Activated CD8-positive, alpha-beta T cell treated with anti-CD3 and anti-CD28 coated beads, Interleukin-2, amount 10 ng/mL, durations not matched to agents 7 days and 5 days (primary cell): ENCODE data around the gene CD84. TPM values are rescaled to one million over a fixed set of nuclear protein-coding genes. Genes with fewer than 3 reads are reported as not detected.
"Not testable (repeated sequence)": the region's sequence is repeated elsewhere in the genome, so short reads cannot be mapped to it uniquely, and the experiment has no call there.

Source experiments
- ATAC-seq: fragments of 150-1000 bp; cut with Tn5 transposase; one replicate; pipeline ENCODE4 v1.10.0; 2021; ENCODE audit warnings: moderate library complexity
- CTCF ChIA-PET: fragments of 350-600 bp; sonication (Branson Sonifier 250); formaldehyde crosslinking; loops from one replicate; lab custom pipeline; 2021; ENCODE audit warnings: antibody characterized with exemption; lab: Charles Lee
- POLR2A ChIA-PET: fragments of 350-600 bp; sonication (Branson Sonifier 250); formaldehyde crosslinking; loops from one replicate; lab custom pipeline; 2021; ENCODE audit warnings: antibody characterized with exemption; lab: Charles Lee
- DNase-seq: peaks from one replicate; pipeline ENCODE4 v3.0.0-alpha.2; 2020
- H3K27ac Mint-ChIP-seq: one replicate; pipeline ENCODE4 v1.8.0; 2021; ENCODE audit warnings: mild to moderate bottlenecking, mixed read lengths
- H3K27me3 Mint-ChIP-seq: one replicate; pipeline ENCODE4 v1.8.0; 2021; ENCODE audit warnings: low read depth, mixed read lengths
- H3K36me3 Mint-ChIP-seq: one replicate; pipeline ENCODE4 v1.8.0; 2021; ENCODE audit warnings: low read depth, mixed read lengths
- H3K4me1 Mint-ChIP-seq: one replicate; pipeline ENCODE4 v1.8.0; 2021; ENCODE audit warnings: low read depth, mixed read lengths
- H3K4me3 Mint-ChIP-seq: one replicate; pipeline ENCODE4 v1.8.0; 2021; ENCODE audit warnings: mild to moderate bottlenecking, mixed read lengths
- H3K9me3 Mint-ChIP-seq: one replicate; pipeline ENCODE4 v1.8.0; 2022; ENCODE audit warnings: mixed read lengths; ENCODE audit not compliant: insufficient read depth
- total RNA-seq, 2 experiments: library from RNA; stranded (reverse); gene quantifications; one replicate each; pipeline ENCODE4 v1.2.3, GENCODE V29; 2021

Gene CD84
- total RNA-seq, 2 experiments from 2014 or later, result 14.0 to 15.4 TPM

DNA sequence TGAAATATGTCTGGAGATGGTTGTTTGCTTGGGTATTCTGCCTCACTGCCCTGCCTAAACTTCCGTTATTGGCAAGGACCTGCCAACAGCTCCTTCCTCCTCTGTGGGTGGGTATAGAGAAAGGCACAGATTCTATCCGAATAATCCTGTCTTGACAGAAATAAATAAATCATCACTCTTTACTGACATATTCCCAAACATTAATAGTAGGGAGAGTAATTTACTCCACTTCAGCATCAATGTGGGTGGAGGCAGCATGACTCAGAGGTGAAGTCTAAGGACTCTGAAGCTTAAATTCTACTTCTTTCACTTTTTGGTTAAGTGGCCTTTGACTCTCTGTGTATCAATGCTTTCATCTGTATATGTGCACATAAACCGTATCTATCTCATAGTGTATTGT is 2.9 kb downstream of the CD84 start:
- ChIA-PET POLR2A (interaction anchor here (0.6 to 1.4 kb wide), 4 partner anchors 8 to 192 kb away, joined by 3 to 6 read pairs (median 3); no protein-coding TSS in a partner anchor), CTCF (interaction anchor here (0.9 to 6.9 kb wide), 10 partner anchors 9 to 148 kb away, joined by 3 to 65 read pairs (median 4); no protein-coding TSS in a partner anchor)
- Mint-ChIP-seq H3K36me3 (peaks cover 27% of the 10 kb centered on the region), H3K4me3 (peak overlapping the region; percentile 86), H3K4me1 (peaks cover 76% of the 10 kb centered on the region), H3K27me3 (no peaks in the 10 kb centered on the region), H3K9me3 (no peaks in the 10 kb centered on the region), H3K27ac (peak overlapping the region; percentile 80)
- ATAC-seq (peak; percentile 70), DNase-seq (no peak)

DNA sequence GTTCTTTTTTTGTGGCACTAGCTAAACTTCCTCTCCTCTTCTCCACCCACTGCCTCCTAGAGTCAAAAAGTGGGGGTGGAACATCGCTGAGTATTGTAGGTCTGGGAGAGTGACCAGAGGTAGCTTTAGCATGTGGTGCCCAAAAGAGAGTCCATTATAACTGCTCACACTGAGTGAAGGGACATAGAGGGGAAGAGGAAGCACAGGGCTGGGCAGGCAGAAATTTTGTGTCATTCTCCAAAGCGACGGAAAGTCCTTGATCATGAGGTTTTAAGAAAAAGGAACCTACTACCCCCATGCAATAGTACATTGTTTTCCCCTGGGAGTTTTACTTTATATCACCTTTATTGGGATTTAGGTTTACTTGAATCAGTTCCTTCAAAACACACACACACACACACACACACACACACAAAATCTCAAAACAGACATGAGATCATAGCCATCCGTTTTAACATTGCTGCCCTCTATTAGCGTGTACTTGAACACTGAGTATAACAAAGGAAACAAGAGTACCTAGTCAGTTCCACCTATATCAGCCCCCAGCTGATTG is 4.1 kb downstream of the CD84 start:
- H3K9me3 Mint-ChIP-seq, result no peaks in the 10 kb centered on the region
- no peak for DNase-seq
- peak; percentile 14 for ATAC-seq
- H3K4me1 Mint-ChIP-seq, result peaks cover 75% of the 10 kb centered on the region
- peak overlapping the region; percentile 28 for H3K4me3 Mint-ChIP-seq
- no peaks in the 10 kb centered on the region for H3K27me3 Mint-ChIP-seq
- POLR2A ChIA-PET, result interaction anchor here (0.9 to 1.4 kb wide), 5 partner anchors 10 to 146 kb away, joined by 3 to 6 read pairs (median 3); no protein-coding TSS in a partner anchor
- peak overlapping the region; percentile 87 for H3K27ac Mint-ChIP-seq
- peaks cover 35% of the 10 kb centered on the region for H3K36me3 Mint-ChIP-seq
- CTCF ChIA-PET, result interaction anchor here (1.0 to 6.9 kb wide), 12 partner anchors 8 to 147 kb away, joined by 3 to 65 read pairs (median 4); partner anchors contain the start of gene SLAMF6

DNA sequence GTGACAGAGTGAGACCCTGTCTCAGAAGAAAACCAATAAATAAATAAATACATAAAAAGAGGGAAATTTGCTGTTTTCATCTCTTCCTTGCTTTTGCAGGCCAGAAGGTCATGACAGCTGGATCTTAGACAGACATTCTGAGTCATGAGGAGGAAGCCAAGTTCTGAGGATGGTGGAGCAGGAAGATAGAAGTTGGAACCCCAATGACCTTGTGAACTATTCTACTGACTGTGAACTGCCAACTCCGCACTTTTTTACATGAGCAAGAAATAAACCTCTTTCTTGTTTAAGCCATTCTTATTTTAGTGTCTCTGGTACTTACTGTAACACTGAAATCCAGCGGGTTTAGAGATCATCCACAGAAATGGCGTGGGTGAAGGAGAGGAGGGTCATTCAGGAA is 8.5 kb downstream of the CD84 start:
- Mint-ChIP-seq H3K4me1 (peaks cover 84% of the 10 kb centered on the region), H3K36me3 (peaks cover 41% of the 10 kb centered on the region), H3K27ac (no peak overlapping the region), H3K27me3 (no peaks in the 10 kb centered on the region), H3K9me3 (no peaks in the 10 kb centered on the region), H3K4me3 (no peak overlapping the region)
- ATAC-seq (no peak), DNase-seq (no peak)
- ChIA-PET POLR2A (no interaction called here), CTCF (interaction anchor here (0.8 to 3.1 kb wide), 2 partner anchors 26 to 35 kb away, joined by 4 to 19 read pairs; no protein-coding TSS in a partner anchor)

DNA sequence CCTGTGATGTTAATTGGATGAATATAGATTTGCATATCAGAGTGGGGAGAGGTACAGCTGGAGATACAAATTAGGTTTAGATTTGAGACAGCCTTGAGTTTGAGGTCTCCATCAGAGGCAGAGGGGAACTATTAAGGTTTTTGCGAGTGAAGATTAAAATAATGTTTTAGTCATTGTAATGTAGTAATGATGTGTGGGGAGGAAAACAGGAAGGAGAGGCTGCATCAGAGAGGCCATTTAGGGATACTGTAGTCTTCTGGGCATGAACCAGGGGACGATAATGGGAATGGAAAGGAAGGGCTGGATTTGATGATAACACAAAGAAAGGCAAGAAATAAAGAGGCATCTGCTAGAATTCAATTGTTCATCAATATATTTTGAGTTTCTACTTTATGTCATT is 9.5 kb downstream of the CD84 start:
- no peaks in the 10 kb centered on the region for H3K9me3 Mint-ChIP-seq
- H3K36me3 Mint-ChIP-seq, result peaks cover 48% of the 10 kb centered on the region
- H3K4me1 Mint-ChIP-seq, result peaks cover 83% of the 10 kb centered on the region
- no peaks in the 10 kb centered on the region for H3K27me3 Mint-ChIP-seq
- no peak for ATAC-seq
- DNase-seq, result no peak
- H3K4me3 Mint-ChIP-seq, result no peak overlapping the region
- peak overlapping the region; percentile 9 for H3K27ac Mint-ChIP-seq
- ChIA-PET CTCF (interaction anchor here (0.8 to 3.1 kb wide), 2 partner anchors 25 to 36 kb away, joined by 4 to 19 read pairs; no protein-coding TSS in a partner anchor), POLR2A (no interaction called here)

DNA sequence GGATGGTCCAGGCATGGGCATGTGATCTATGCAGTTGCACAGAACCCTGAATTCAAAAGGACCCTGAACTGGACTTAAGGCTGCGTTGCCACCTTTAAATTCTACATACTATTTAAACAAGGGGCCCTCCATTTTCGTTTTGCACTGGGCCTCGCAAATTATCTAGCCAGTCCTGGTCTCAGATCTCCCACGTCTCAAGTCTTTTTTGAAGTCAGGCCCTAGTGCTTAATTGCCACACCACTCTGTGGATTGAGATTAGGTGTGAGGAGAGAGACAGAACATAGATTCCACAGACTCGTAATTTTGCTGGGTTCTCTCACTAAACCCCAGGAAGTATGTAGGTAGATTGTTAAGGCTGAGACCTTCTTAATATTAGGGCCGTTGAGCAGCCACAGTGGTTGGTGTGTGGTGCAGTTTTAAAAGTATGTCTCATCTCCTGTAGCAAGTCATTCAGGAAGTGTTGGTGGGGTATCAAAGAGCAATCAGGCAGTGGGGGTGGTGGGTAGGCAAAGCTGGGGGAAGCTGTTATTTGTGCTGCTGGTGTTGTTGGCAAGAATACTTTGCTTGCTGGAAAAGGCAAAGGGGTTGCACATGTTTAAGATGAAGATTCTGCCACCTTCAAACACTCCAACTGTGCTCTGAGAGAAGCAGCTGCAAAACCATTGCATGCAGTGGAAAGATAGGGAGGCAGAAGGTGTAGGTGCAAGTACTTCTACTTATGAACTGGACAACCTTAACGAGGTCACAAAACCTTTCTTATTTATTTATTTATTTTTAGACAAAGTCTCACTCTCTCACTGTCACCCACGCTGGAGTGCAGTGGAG is 11.2 kb downstream of the CD84 start:
- H3K4me1 Mint-ChIP-seq, result peaks cover 75% of the 10 kb centered on the region
- no peaks in the 10 kb centered on the region for H3K27me3 Mint-ChIP-seq
- peak overlapping the region; percentile 99 for H3K27ac Mint-ChIP-seq
- ChIA-PET POLR2A (interaction anchor here (0.5 to 2.2 kb wide), 9 partner anchors 8 to 99 kb away, joined by 3 to 16 read pairs (median 3); no protein-coding TSS in a partner anchor), CTCF (interaction anchor here (0.9 to 3.1 kb wide), 8 partner anchors 9 to 140 kb away, joined by 3 to 23 read pairs (median 6); partner anchors contain the start of gene CD84)
- H3K9me3 Mint-ChIP-seq, result peaks cover 3% of the 10 kb centered on the region
- H3K4me3 Mint-ChIP-seq, result peak overlapping the region; percentile 64
- ATAC-seq (peak; percentile 85), DNase-seq (peak; percentile 80)
- H3K36me3 Mint-ChIP-seq, result peaks cover 57% of the 10 kb centered on the region

- DNase-seq, result no peak
- Mint-ChIP-seq H3K9me3 (peaks cover 11% of the 10 kb centered on the region), H3K27ac (peak overlapping the region; percentile 99), H3K36me3 (peaks cover 61% of the 10 kb centered on the region), H3K4me1 (peaks cover 75% of the 10 kb centered on the region), H3K27me3 (no peaks in the 10 kb centered on the region), H3K4me3 (peak overlapping the region; percentile 64)
- POLR2A ChIA-PET, result interaction anchor here (0.6 to 2.2 kb wide), 3 partner anchors 11 to 40 kb away, joined by 3 to 16 read pairs (median 5); no protein-coding TSS in a partner anchor
- CTCF ChIA-PET, result interaction anchor here (0.8 to 3.0 kb wide), 8 partner anchors 10 to 139 kb away, joined by 3 to 23 read pairs (median 6); partner anchors contain the start of gene CD84
- peak; percentile 14 for ATAC-seq
Observed at GRCh38 chr1:160567341-160567740, 12.0 kb downstream of the CD84 start.

- CTCF ChIA-PET, result interaction anchor here (0.7 to 2.3 kb wide), 13 partner anchors 9 to 98 kb away, joined by 3 to 13 read pairs (median 5); partner anchors contain the start of gene CD84
Observed at GRCh38 chr1:160565564-160565963, 13.7 kb downstream of the CD84 start.

GRCh38 chr1:160563230-160563629 is 16.1 kb downstream of the CD84 start:
- H3K27me3 Mint-ChIP-seq, DNase-seq, H3K4me3 Mint-ChIP-seq, POLR2A ChIA-PET, H3K27ac Mint-ChIP-seq, ATAC-seq: not testable (repeated sequence)
- Mint-ChIP-seq H3K9me3 (peaks cover 19% of the 10 kb centered on the region), H3K4me1 (peaks cover 82% of the 10 kb centered on the region), H3K36me3 (peaks cover 68% of the 10 kb centered on the region)
- CTCF ChIA-PET, result interaction anchor here (0.9 to 2.3 kb wide), 6 partner anchors 15 to 43 kb away, joined by 3 to 13 read pairs (median 4); partner anchors contain the start of gene SLAMF6

More at GRCh38 chr1:160565564-160565963, 13.7 kb downstream of the CD84 start:
- ATAC-seq (no peak), DNase-seq (no peak)
- POLR2A ChIA-PET, result interaction anchor here (0.8 to 1.3 kb wide), 3 partner anchors 10 to 43 kb away, joined by 3 to 4 read pairs (median 4); no protein-coding TSS in a partner anchor
- H3K36me3 Mint-ChIP-seq, result peaks cover 61% of the 10 kb centered on the region
- H3K9me3 Mint-ChIP-seq, result peaks cover 15% of the 10 kb centered on the region
- H3K27ac Mint-ChIP-seq, result peak overlapping the region; percentile 31
- H3K4me3 Mint-ChIP-seq, result no peak overlapping the region
- H3K4me1 Mint-ChIP-seq, result peaks cover 79% of the 10 kb centered on the region
- no peaks in the 10 kb centered on the region for H3K27me3 Mint-ChIP-seq

DNA sequence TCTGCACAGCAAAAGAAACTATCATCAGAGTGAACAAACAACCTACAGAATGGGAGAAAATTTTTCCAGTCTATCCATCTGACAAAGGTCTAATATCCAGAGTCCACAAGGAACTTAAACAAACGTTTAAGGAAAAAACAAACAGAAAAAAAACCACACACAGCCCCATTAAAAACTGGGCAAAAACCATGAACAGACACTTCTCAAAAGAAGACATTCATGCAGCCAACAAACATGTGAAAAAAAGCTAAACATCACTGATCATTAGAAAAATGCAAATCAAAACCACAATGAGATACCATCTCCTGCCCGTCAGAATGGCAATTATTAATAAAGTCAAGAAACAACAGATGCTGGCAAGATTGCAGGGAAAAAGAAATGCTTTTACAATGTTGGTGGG is 16.6 kb downstream of the CD84 start:
- CTCF ChIA-PET, result interaction anchor here (1.2 to 5.1 kb wide), 6 partner anchors 13 to 44 kb away, joined by 3 to 39 read pairs (median 5); partner anchors contain the start of genes CD84 and SLAMF6
- DNase-seq, H3K27ac Mint-ChIP-seq, H3K27me3 Mint-ChIP-seq, H3K4me3 Mint-ChIP-seq, POLR2A ChIA-PET, ATAC-seq: not testable (repeated sequence)
- Mint-ChIP-seq H3K4me1 (peaks cover 79% of the 10 kb centered on the region), H3K36me3 (peaks cover 68% of the 10 kb centered on the region), H3K9me3 (peaks cover 19% of the 10 kb centered on the region)

- Mint-ChIP-seq H3K9me3 (peaks cover 19% of the 10 kb centered on the region), H3K27me3 (no peaks in the 10 kb centered on the region), H3K4me3 (peak overlapping the region; percentile 51), H3K36me3 (peaks cover 66% of the 10 kb centered on the region), H3K4me1 (peaks cover 59% of the 10 kb centered on the region), H3K27ac (peak overlapping the region; percentile 67)
- DNase-seq, result no peak
- POLR2A ChIA-PET, result interaction anchor here (1.6 to 2.3 kb wide), 2 partner anchors 15 to 18 kb away, joined by 6 to 9 read pairs; partner anchors contain the start of gene CD84
- peak; percentile 32 for ATAC-seq
- CTCF ChIA-PET, result interaction anchor here (1.2 to 5.1 kb wide), 9 partner anchors 9 to 46 kb away, joined by 3 to 39 read pairs (median 10); partner anchors contain the start of genes CD84 and SLAMF6
Observed at GRCh38 chr1:160560806-160561205, 18.5 kb downstream of the CD84 start.
